Measurements from ENCODE around the gene NBEAL2.

GRCh38 chr3:46994801-46995731 lies 15.6 kb downstream of the NBEAL2 start:
- TF ChIP-seq, protein P1, sequence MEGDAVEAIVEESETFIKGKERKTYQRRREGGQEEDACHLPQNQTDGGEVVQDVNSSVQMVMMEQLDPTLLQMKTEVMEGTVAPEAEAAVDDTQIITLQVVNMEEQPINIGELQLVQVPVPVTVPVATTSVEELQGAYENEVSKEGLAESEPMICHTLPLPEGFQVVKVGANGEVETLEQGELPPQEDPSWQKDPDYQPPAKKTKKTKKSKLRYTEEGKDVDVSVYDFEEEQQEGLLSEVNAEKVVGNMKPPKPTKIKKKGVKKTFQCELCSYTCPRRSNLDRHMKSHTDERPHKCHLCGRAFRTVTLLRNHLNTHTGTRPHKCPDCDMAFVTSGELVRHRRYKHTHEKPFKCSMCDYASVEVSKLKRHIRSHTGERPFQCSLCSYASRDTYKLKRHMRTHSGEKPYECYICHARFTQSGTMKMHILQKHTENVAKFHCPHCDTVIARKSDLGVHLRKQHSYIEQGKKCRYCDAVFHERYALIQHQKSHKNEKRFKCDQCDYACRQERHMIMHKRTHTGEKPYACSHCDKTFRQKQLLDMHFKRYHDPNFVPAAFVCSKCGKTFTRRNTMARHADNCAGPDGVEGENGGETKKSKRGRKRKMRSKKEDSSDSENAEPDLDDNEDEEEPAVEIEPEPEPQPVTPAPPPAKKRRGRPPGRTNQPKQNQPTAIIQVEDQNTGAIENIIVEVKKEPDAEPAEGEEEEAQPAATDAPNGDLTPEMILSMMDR (IDR thresholded peaks at IDR 0.05) = no peak
- TF ChIP-seq JUN (CRISPR knock-in tag; IDR thresholded peaks at IDR 0.05) = no peak
- TF ChIP-seq, protein P2, sequence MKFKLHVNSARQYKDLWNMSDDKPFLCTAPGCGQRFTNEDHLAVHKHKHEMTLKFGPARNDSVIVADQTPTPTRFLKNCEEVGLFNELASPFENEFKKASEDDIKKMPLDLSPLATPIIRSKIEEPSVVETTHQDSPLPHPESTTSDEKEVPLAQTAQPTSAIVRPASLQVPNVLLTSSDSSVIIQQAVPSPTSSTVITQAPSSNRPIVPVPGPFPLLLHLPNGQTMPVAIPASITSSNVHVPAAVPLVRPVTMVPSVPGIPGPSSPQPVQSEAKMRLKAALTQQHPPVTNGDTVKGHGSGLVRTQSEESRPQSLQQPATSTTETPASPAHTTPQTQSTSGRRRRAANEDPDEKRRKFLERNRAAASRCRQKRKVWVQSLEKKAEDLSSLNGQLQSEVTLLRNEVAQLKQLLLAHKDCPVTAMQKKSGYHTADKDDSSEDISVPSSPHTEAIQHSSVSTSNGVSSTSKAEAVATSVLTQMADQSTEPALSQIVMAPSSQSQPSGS (CRISPR knock-in tag; IDR thresholded peaks at IDR 0.05; ENCODE audit: borderline replicate concordance, low read depth) = no peak
- TF ChIP-seq CREB1 (CRISPR knock-in tag; IDR thresholded peaks at IDR 0.05) = no peak
- no peak for TF ChIP-seq NFYB (CRISPR knock-in tag; conservative IDR thresholded peaks at IDR 0.05; ENCODE audit: low read depth)
- TF ChIP-seq, protein P3, sequence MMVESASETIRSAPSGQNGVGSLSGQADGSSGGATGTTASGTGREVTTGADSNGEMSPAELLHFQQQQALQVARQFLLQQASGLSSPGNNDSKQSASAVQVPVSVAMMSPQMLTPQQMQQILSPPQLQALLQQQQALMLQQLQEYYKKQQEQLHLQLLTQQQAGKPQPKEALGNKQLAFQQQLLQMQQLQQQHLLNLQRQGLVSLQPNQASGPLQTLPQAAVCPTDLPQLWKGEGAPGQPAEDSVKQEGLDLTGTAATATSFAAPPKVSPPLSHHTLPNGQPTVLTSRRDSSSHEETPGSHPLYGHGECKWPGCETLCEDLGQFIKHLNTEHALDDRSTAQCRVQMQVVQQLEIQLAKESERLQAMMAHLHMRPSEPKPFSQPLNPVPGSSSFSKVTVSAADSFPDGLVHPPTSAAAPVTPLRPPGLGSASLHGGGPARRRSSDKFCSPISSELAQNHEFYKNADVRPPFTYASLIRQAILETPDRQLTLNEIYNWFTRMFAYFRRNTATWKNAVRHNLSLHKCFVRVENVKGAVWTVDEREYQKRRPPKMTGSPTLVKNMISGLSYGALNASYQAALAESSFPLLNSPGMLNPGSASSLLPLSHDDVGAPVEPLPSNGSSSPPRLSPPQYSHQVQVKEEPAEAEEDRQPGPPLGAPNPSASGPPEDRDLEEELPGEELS (CRISPR knock-in tag; IDR thresholded peaks at IDR 0.05) = no peak
- TF ChIP-seq ATF1 (CRISPR knock-in tag; IDR thresholded peaks at IDR 0.05) = no peak
- TF ChIP-seq USF2 (CRISPR knock-in tag; IDR thresholded peaks at IDR 0.05) = no peak
- no peak for TF ChIP-seq SP1 (CRISPR knock-in tag; conservative IDR thresholded peaks at IDR 0.05)
- TF ChIP-seq, protein P4, sequence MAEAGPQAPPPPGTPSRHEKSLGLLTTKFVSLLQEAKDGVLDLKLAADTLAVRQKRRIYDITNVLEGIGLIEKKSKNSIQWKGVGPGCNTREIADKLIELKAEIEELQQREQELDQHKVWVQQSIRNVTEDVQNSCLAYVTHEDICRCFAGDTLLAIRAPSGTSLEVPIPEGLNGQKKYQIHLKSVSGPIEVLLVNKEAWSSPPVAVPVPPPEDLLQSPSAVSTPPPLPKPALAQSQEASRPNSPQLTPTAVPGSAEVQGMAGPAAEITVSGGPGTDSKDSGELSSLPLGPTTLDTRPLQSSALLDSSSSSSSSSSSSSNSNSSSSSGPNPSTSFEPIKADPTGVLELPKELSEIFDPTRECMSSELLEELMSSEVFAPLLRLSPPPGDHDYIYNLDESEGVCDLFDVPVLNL (CRISPR knock-in tag; IDR thresholded peaks at IDR 0.05; ENCODE audit: borderline replicate concordance, low read depth) = no peak

Measured in WTC11 (cell line).